Activated CD4-positive, CD25-positive, alpha-beta regulatory T cell treated with anti-CD3 and anti-CD28 coated beads, Interleukin-2, amount 50 U/mL, for 24 hours (primary cell): ENCODE results near the gene CFAP90.
A peak's percentile ranks its signal among the peaks of the same experiment; 100 is the strongest.

Experiments
- ATAC-seq, 2 donors: fragments of 150-1000 bp; cut with Tn5 transposase; one replicate each; pipeline ENCODE4 v1.10.0; 2021; ENCODE audit warnings: mild to moderate bottlenecking in 1 of 2, moderate library complexity in 1 of 2

Gene CFAP90, protein sequence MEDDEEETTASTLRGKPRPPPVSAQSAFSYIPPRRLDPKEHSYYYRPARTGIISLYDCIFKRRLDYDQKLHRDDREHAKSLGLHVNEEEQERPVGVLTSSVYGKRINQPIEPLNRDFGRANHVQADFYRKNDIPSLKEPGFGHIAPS

DNA sequence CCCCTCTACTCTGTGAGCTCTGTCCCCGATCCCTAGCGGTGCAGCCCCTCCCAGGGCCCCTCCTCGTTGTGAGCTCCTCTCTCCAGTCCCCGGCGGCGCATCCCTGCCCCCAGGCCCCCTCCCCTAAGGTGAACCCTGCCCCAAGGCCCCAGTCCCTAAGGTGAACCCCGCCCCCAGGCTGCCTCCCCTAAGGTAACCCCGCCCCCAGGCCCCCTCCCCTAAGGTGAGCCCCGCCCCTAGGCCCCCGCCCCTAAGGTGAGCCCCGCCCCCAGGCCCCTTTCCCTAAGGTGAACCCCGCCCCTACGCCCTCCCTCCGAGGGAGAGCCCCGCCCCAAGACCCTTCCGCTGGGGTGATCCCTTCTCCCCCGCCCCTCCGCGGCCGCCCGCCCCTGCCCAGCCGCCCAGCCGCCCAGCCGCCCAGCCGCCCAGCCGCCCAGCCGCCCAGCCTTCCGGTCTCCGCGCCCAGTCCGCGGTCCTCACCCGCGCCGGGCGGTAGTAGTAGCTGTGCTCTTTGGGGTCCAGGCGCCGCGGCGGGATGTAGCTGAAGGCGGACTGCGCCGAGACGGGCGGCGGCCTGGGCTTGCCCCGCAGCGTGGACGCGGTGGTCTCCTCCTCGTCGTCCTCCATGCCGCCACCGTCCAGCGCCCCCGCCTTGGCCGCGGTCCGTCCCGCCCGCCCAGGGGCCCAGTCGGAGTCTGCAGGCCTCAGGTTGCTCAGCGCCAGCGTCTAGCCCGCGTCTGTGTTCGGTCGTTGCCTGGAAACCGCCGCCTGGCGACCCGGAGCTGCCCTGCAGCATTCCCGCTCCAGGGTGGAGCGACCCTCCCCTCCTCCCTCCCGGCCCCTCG lies at the start of gene CFAP90:
Gene CFAP90, minus strand, starts transcription at position 739 of the 845 bp plus-strand sequence. Its CDS starts 112 bp downstream, at position 627.
- ATAC-seq: peak; percentile 19 to 27

DNA sequence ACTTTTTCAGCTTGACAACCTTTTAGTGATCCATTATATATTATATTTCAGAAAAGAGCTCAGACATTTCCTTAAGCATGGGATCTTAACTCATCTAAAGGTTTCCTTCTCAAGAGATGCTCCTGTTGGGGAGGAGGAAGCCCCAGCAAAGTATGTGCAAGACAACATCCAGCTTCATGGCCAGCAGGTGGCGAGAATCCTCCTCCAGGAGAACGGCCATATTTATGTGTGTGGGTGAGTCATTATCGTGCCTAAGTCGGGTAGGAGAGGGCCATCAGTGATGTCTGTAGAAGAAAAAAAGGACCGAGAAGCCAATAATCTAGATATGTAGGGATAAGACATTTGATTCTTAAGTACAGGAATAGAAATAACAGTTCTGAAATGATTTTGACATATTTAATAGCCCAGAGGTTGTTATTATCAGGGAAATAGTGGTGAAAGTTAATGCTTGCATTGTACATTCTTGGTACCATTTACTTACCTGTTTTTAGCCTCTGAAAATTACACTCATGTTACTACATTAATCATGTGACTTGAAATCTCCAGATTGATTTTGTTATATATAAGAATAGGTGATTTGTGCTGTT lies 46.2 kb upstream of the CFAP90 start:
- ATAC-seq: peak in 1 of 2 donors; percentile 44

GRCh38 chr5:7894860-7895259 lies 43.9 kb upstream of the CFAP90 start:
- ATAC-seq: peak; percentile 85 to 95

DNA sequence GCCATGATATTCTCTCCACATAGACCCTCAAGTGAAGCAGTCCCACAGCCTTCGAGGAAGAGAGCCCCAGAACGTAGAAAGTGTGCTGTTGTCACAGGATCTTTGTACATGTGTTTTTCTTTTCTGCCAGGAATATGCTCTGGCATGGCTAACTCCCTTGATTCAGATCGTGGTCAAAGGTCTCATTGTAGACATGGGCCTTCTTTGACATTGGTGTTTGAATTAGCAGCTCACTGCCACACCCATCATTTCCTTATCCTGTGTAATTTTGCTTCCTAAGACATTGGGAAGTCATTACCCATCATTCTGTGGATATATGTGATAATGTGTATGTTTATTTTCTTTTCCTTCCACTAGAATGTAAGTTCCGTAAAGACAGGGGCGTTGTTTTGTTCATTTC lies 43.5 kb upstream of the CFAP90 start:
- ATAC-seq: no peak

- no peak for ATAC-seq
These were observed 38.0 kb upstream of the CFAP90 start for GRCh38 chr5:7888901-7889300.

DNA sequence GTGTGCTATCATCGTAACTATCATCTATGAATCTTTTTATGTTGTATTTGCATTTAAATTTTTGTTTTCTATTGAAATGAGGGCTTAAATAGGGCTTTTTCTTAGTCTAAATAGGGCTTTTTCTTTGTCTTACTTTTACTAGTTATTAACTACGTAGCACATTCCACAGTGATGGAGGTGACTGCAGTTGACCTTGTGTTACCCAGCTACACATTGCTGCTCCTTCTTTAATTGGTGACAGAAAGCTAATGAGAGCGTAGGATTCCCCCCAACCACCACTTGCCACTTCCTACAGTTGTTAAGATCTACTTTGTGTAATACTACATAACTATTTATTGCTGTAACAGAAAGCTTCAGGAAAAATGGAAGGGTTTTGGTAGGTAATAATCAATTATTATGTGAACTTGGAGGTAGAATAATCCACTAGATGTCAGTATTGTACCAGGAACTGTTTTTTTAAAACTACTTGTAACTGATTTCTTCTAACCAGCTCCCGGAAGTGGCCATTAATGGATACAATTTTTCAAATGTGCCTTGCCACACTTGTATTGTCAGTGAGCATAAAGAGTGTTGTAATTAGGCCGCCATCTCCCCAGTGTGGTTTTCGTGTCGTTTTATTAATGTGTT lies 36.0 kb upstream of the CFAP90 start:
- ATAC-seq: no peak

GRCh38 chr5:7884491-7885267 lies 33.7 kb upstream of the CFAP90 start:
- no peak for ATAC-seq

- ATAC-seq: no peak
These were observed 32.0 kb upstream of the CFAP90 start for GRCh38 chr5:7882926-7883325.

GRCh38 chr5:7881816-7882215 lies 30.9 kb upstream of the CFAP90 start:
- ATAC-seq: no peak

GRCh38 chr5:7881091-7881490 lies 30.2 kb upstream of the CFAP90 start:
- no peak for ATAC-seq

DNA sequence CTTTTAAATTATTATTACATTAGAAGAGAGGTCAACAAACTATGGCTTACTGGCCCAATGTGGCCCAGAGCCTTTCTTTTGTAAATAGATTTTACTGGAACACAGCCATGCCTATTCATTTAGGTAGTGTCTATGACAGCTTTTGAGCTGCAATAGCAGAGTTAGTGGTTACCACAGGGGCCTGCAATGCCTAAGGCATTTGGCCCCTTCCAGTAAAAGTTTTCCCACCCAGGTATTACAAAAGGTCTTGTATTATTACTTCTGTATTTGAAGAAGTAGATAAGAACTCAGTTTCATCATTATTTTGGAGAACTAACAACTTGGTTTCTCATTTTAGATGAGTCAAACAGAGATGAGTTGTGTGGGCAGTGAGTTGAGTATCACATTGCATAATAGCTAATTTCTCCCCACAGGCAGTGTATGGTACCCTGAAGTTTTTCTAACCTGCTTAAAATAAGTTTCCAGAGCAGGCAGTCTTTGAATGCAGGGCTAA lies 27.5 kb upstream of the CFAP90 start:
- peak; percentile 68 to 76 for ATAC-seq

- no peak for ATAC-seq
These were observed 26.9 kb upstream of the CFAP90 start for GRCh38 chr5:7877851-7878250.

DNA sequence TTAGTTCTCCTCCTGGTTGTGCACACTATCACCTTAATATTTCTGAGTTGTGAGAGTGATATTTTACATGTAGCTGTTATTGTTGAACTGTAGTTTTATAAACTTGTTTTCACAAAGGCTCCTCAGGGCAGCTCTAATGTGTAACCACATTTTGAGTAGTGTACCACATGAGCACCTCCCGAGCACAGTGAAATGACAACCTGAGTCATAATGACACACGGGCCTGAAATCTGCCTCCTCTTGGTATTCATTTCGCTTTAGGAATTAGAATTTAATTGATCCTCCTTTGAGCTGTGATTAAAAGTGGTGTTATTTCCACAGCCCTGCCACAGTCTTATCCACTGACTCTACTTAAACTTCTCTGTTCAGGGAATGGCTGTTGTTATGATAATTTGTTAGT lies 25.9 kb upstream of the CFAP90 start:
- ATAC-seq: peak; percentile 82 to 83

DNA sequence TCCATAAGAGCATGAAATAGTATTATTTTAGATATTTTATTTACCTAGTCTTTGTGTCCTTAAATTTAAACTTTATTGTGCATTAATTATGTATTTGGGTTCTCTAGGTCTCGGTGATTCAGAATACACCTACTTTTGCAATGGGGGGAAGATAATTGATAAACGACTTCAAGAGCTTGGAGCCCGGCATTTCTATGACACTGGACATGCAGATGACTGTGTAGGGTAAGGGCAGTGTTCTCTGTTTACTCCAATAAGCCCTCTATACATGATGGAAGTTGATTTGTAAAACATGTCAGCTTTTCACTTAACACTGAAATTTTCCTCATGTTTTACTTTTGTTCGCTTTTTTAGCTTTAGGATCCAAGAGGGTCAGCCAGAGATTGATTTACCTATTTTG lies 24.2 kb upstream of the CFAP90 start:
- ATAC-seq: no peak

DNA sequence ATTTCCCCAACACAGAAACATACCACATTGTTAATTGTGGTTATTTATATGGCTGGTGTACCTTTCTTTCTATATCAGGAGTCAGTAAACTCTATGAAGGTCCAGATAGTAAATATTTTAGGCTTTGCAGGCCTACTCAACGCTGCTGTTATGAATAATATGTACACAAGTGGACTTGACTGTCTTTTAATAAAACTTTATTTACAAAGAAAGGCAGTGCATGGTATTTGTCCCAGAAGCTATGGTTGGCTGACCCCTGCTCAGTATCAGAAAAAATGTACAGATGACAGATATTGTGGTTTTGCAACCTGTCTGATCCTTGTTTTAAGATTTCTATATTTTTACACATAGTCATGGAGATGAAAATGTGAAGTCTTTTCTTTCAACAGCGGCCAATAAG lies 23.7 kb upstream of the CFAP90 start:
- ATAC-seq: no peak

DNA sequence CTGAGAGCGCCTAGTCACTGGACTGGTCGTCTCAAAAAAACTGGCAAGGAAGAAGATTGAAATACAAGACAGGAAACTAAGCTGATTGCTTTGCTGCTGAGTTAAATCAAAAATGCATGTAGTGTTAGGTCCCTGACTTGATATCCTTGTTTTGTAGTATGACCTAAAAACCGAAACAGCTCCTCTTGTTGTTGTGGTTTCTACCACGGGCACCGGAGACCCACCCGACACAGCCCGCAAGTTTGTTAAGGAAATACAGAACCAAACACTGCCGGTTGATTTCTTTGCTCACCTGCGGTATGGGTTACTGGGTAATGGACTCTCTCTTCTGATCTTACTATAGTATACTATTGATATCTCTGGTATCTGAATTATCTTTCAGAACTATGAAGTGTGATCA lies 22.3 kb upstream of the CFAP90 start:
- ATAC-seq: peak in 1 of 2 donors; percentile 4

DNA sequence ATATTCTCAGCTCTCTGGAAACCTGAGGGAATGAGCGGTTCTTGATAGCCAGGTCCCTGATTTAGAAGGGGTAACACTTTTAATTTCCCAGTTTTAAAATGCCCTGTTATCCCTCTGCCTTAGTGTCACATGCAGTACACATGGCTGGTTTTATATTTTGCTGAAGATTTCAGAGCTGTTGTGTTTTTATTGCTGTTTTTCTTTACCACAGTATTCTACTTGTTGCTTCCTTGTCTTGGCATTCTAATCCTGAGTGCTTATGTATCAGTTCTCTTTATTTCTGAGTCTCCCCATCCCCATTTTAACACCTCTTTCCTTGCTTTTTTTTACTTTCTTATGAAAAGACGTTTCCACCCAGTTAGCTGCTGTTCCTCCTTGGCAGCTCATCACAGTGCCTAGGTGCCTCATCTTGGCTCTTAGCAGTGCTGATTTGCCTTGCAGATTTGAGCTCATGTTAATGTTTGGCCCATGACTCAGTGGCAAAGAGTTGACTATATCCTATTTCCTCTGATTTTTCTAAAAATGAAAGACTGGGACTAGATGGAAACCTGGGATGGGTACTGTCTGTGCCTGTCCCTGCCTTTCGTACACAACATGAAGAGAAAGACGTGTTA lies 21.7 kb upstream of the CFAP90 start:
- ATAC-seq: no peak

DNA sequence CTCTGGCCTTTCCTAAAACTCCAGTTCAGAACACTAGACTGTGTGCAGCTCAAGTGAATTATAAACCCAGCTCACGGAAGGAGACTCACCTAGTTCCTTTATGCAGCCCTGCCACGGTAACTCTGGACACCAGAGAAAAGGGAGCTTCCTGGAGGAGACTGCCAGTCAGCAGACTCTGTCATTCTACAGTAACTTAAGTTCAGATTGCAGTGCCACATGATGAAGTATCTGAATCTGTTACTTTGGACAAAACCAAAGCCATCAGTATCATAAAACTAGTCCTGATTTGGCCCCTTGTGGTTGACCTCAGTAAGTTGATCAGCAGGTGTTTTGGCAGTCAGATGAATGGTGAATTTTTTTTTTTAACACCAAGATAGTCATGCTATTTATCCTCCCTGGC lies 20.7 kb upstream of the CFAP90 start:
- peak in 1 of 2 donors; percentile 7 for ATAC-seq

- ATAC-seq: peak; percentile 9 to 27
These were observed 18.7 kb upstream of the CFAP90 start for GRCh38 chr5:7869474-7870136.

DNA sequence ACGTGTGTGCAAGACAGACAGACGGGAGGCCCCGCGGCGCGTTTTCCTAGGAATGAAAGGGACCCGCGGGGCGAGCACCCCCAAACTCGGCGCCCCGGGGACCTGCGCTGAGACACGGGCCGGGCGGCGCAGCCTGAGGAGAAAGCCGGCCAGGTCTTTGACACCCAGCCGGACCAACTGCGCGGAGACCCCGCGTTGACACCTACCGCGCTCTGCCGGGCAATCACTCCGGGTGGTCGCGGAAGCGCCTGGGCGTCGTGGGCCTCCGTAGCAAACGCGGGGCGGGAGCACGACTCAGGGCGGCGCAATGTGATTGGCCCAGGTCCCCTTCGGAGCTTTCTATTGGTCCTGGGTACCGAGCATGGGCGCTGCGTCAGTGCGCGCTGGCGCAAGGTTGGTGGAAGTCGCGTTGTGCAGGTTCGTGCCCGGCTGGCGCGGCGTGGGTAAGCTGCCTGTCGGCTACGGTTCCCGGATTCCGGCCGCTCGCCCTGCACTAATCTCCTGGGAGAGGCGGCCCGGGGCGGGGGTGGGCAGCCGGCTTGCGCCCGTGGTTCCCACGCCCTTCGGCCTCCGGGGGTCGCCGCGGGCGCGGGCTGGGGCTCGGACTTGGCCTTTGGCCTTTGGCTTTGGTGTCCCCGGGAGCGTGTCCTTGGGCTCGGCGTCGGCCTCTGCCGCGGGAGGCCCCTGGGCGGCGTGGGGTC lies 18.0 kb upstream of the CFAP90 start, which contains the start of the genes FASTKD3 and MTRR:
Gene FASTKD3, minus strand, starts transcription at position 259 of the 701 bp plus-strand sequence. CDS start 948 bp downstream, outside the sequence.
Gene MTRR, plus strand, starts transcription at position 376 of the 701 bp plus-strand sequence. CDS start 1,647 bp downstream, outside the sequence.
- peak; percentile 98 to 99 for ATAC-seq

- ATAC-seq: no peak
These were observed 17.5 kb upstream of the CFAP90 start for GRCh38 chr5:7868427-7868772.
